GM23338 (cell line): ENCODE data around the gene AS3MT. TPM values are rescaled to one million over a fixed set of nuclear protein-coding genes. Genes with fewer than 3 reads are reported as not detected.
"Not testable (repeated sequence)": the region's sequence is repeated elsewhere in the genome, so short reads cannot be mapped to it uniquely, and the experiment has no call there.

Experiments
- ATAC-seq: fragments of 200-7000 bp; cut with Tn5 transposase; 3 replicates; pipeline ENCODE4 v1.9.1; 2020
- DNase-seq: peaks from one replicate; pipeline ENCODE4 v3.0.0-alpha.2; 2015; ENCODE audit warnings: low spot score
- H2AFZ ChIP-seq: fragments of 200-600 bp; sonication (generic); 2 replicates; pipeline ENCODE4 v1.8.0; 2016; ENCODE audit warnings: antibody characterized with exemption, mild to moderate bottlenecking, moderate library complexity
- H3F3A ChIP-seq: fragments of 200-600 bp; sonication (generic); replicated peaks from 2 replicates; pipeline ENCODE4 v1.8.0; 2017; ENCODE audit warnings: antibody characterized with exemption, mixed run types, low read depth
- H3K27ac ChIP-seq: fragments of 200-600 bp; sonication (generic); 2 replicates; pipeline ENCODE4 v1.6.1; 2016; ENCODE audit warnings: low read depth
- H3K27me3 ChIP-seq: fragments of 200-600 bp; sonication (generic); 2 replicates; pipeline ENCODE4 v1.8.0; 2016; ENCODE audit warnings: mild to moderate bottlenecking, mixed run types, moderate library complexity; ENCODE audit not compliant: insufficient read depth
- H3K36me3 ChIP-seq: fragments of 200-600 bp; sonication (generic); 2 replicates; pipeline ENCODE4 v1.8.0; 2016; ENCODE audit warnings: mild to moderate bottlenecking; ENCODE audit not compliant: insufficient read depth
- H3K4me1 ChIP-seq: fragments of 200-600 bp; sonication (generic); 2 replicates; pipeline ENCODE4 v1.8.0; 2016; ENCODE audit warnings: mild to moderate bottlenecking, moderate library complexity; ENCODE audit not compliant: insufficient read depth
- H3K4me2 ChIP-seq: fragments of 200-600 bp; sonication (generic); 2 replicates; pipeline ENCODE4 v1.7.1; 2017; ENCODE audit warnings: mixed run types
- H3K4me3 ChIP-seq: fragments of 200-600 bp; sonication (generic); 2 replicates; pipeline ENCODE4 v1.6.1; 2016; ENCODE audit warnings: mixed run types
- H3K79me2 ChIP-seq: fragments of 200-600 bp; sonication (generic); replicated peaks from 2 replicates; pipeline ENCODE4 v1.8.0; 2017; ENCODE audit warnings: mild to moderate bottlenecking; ENCODE audit not compliant: insufficient read depth
- H3K9me2 ChIP-seq: fragments of 200-600 bp; sonication (generic); 2 replicates; pipeline ENCODE4 v1.8.0; 2017; ENCODE audit not compliant: insufficient read depth
- H4K20me1 ChIP-seq: fragments of 200-600 bp; sonication (generic); replicated peaks from 2 replicates; pipeline ENCODE4 v1.8.0; 2017; ENCODE audit warnings: mild to moderate bottlenecking; ENCODE audit not compliant: insufficient read depth
- H3K27ac Mint-ChIP-seq: 2 replicates; pipeline ENCODE4 v1.8.0; 2020; ENCODE audit warnings: inconsistent platforms, mild to moderate bottlenecking, moderate library complexity, mixed read lengths
- H3K27me3 Mint-ChIP-seq: 3 replicates; pipeline ENCODE4 v1.8.0; 2022; ENCODE audit warnings: low read depth, mild to moderate bottlenecking, moderate library complexity, mixed read lengths, inconsistent platforms; ENCODE audit not compliant: insufficient read depth, poor library complexity
- H3K36me3 Mint-ChIP-seq: 3 replicates; pipeline ENCODE4 v1.8.0; 2021; ENCODE audit warnings: low read depth, mild to moderate bottlenecking, inconsistent platforms, moderate library complexity, mixed read lengths
- H3K4me1 Mint-ChIP-seq: 3 replicates; pipeline ENCODE4 v1.8.0; 2020; ENCODE audit warnings: mild to moderate bottlenecking, inconsistent platforms, mixed read lengths
- H3K4me3 Mint-ChIP-seq: 3 replicates; pipeline ENCODE4 v1.8.0; 2021; ENCODE audit warnings: moderate library complexity, mild to moderate bottlenecking, inconsistent platforms, mixed read lengths
- H3K9me3 Mint-ChIP-seq: 3 replicates; pipeline ENCODE4 v1.8.0; 2020; ENCODE audit warnings: moderate library complexity, mild to moderate bottlenecking, inconsistent platforms, mixed read lengths
- CTCF ChIP-seq, 2 experiments: fragments of 200-600 bp in 1 of 2; sonication (generic) in 1 of 2; conservative IDR thresholded peaks; 2 replicates each; pipeline versions ENCODE4 v1.5.1 to v1.6.1; 2016 to 2017; ENCODE audit warnings: antibody characterized with exemption in 2 of 2, low read depth in 2 of 2, mild to moderate bottlenecking in 2 of 2, moderate library complexity in 1 of 2
- EZH2 ChIP-seq: fragments of 200-600 bp; sonication (generic); IDR thresholded peaks from one replicate; pipeline ENCODE4 v1.8.0; 2017; ENCODE audit warnings: antibody characterized with exemption, mild to moderate bottlenecking, low read depth; ENCODE audit not compliant: unreplicated experiment
- NANOG ChIP-seq: IDR thresholded peaks from 2 replicates; pipeline ENCODE4 v1.6.1; 2016; ENCODE audit warnings: antibody characterized with exemption, borderline replicate concordance
- POLR2AphosphoS5 ChIP-seq: IDR thresholded peaks from 2 replicates; pipeline ENCODE4 v1.6.1; 2016; ENCODE audit warnings: antibody characterized with exemption, low read depth
- REST ChIP-seq: IDR thresholded peaks from one replicate; pipeline ENCODE4 v1.6.1; 2018; ENCODE audit warnings: antibody characterized with exemption; ENCODE audit not compliant: unreplicated experiment
- STAT1 ChIP-seq: IDR thresholded peaks from one replicate; pipeline ENCODE4 v1.6.1; 2016; ENCODE audit warnings: antibody characterized with exemption; ENCODE audit not compliant: unreplicated experiment
- ZNF114 ChIP-seq: fragments of 250-450 bp; sonication (Bioruptor Pico); IDR thresholded peaks from 2 replicates; pipeline ENCODE4 v1.5.0; 2020; ENCODE audit warnings: mild to moderate bottlenecking, moderate library complexity
- ZNF462 ChIP-seq: fragments of 250-450 bp; sonication (Bioruptor Pico); IDR thresholded peaks from 2 replicates; pipeline ENCODE4 v1.5.0; 2020; ENCODE audit warnings: mild to moderate bottlenecking, moderate library complexity
- polyA plus RNA-seq: library from polyadenylated mRNA; unstranded; fragments of >200 nt; fragmentation: Nextera tagmentation; extraction: Ambion mirVana; gene quantifications from 2 replicates; pipeline ENCODE4 v1.2.1, GENCODE V29; 2016
- total RNA-seq: library from RNA; depleted of rRNA; stranded (reverse); fragments of >200 nt; shearing (Covaris generic); gene quantifications from 2 replicates; pipeline ENCODE4 v1.2.3, GENCODE V29; 2014

Gene AS3MT
- total and polyA plus RNA-seq, 2 experiments from 2014 or later: 6.3 to 8.8 TPM

- not testable (repeated sequence) for DNase-seq, H2AFZ ChIP-seq, H3K4me3 ChIP-seq, H3K4me1 ChIP-seq, H3K4me2 ChIP-seq, H3K9me2 ChIP-seq, H3K36me3 ChIP-seq, H3K4me3 Mint-ChIP-seq, H3K36me3 Mint-ChIP-seq, H3K27me3 ChIP-seq, H3K27ac Mint-ChIP-seq, H3F3A ChIP-seq, H4K20me1 ChIP-seq, H3K27ac ChIP-seq, ATAC-seq, H3K79me2 ChIP-seq, H3K4me1 Mint-ChIP-seq
- peaks cover 20% of the 10 kb centered on the region for H3K9me3 Mint-ChIP-seq
- peaks cover 10% of the 10 kb centered on the region for H3K27me3 Mint-ChIP-seq
Measured at GRCh38 chr10:102838276-102838927, 30.9 kb upstream of the AS3MT start.

GRCh38 chr10:102841827-102842345 is 27.4 kb upstream of the AS3MT start:
- Mint-ChIP-seq H3K4me3 (no peak overlapping the region), H3K27ac (no peak overlapping the region), H3K27me3 (peaks cover 11% of the 10 kb centered on the region), H3K9me3 (peaks cover 26% of the 10 kb centered on the region), H3K4me1 (peaks cover 3% of the 10 kb centered on the region; the same call in 2 of the 3 replicates), H3K36me3 (no peaks in the 10 kb centered on the region; the same call in 2 of the 3 replicates)
- no peak for DNase-seq
- Histone ChIP-seq H3K4me1 (no peaks in the 10 kb centered on the region), H3K36me3 (no peaks in the 10 kb centered on the region), H3F3A (no peaks in the 10 kb centered on the region), H3K79me2 (no peaks in the 10 kb centered on the region), H4K20me1 (no peaks in the 10 kb centered on the region), H3K27me3 (no peaks in the 10 kb centered on the region), H3K27ac (no peak overlapping the region), H3K4me2 (no peak overlapping the region), H3K9me2 (no peaks in the 10 kb centered on the region), H3K4me3 (no peak overlapping the region), H2AFZ (no peak overlapping the region)
- no peak for TF ChIP-seq STAT1
- TF ChIP-seq EZH2: no peak
- TF ChIP-seq POLR2AphosphoS5: no peak
- TF ChIP-seq ZNF462: no peak
- no peak for TF ChIP-seq CTCF (conservative IDR thresholded peaks at IDR 0.05; ENCODE audit: low read depth in 2 of 2)
- TF ChIP-seq REST: no peak
- no peak for TF ChIP-seq ZNF114 (CRISPR knock-in tag)
- no peak for TF ChIP-seq NANOG
- ATAC-seq: no peak
